Measurements from ENCODE around the gene FAM171A1.

GRCh38 chr10:15241306-15241705 lies 129.8 kb downstream of the FAM171A1 start:
- no peak for TF ChIP-seq CTCF (IDR thresholded peaks at IDR 0.05)
- TF ChIP-seq POLR2A (IDR thresholded peaks at IDR 0.05): no peak

All from uterus (tissue), 2 donors.